Motor neuron (in vitro differentiated cells): Measurements from ENCODE around the gene TMEM109. TPM values are rescaled to one million over a fixed set of nuclear protein-coding genes. Genes with fewer than 3 reads are reported as not detected.

Source experiments
- total RNA-seq, 8 experiments: library from RNA; unstranded; fragments of 300-600 nt; gene quantifications; 2 replicates each; pipeline versions ENCODE4 v1.2.3 to v1.2.4, GENCODE V29; 2022

Gene TMEM109
- total RNA-seq, 8 experiments from 2014 or later: 5.1 to 72.7 (median 28.6) TPM

Other genes starting within 250 kb of the TMEM109 start
- gene MS4A8, start 214.5 kb upstream of the TMEM109 start, total RNA-seq: 1 to 10 TPM in 1 of 8 experiments, under 1 TPM in 1, not detected in 6; 0.43 to 5.1 TPM
- gene MS4A18, start 189.4 kb upstream of the TMEM109 start, total RNA-seq: under 1 TPM in 1 of 8 experiments, not detected in 7; 0.19 TPM
- gene MS4A15, start 157.3 kb upstream of the TMEM109 start, total RNA-seq: under 1 TPM in 3 of 8 experiments, not detected in 5; 0.13 to 0.33 (median 0.28) TPM
- under 1 TPM in 4 of 8 experiments, not detected in 4; 0.08 to 0.33 (median 0.10) TPM for gene MS4A10, start 128.8 kb upstream of the TMEM109 start, total RNA-seq
- gene CCDC86, start 72.0 kb upstream of the TMEM109 start, total RNA-seq: 10 to 100 TPM in 5 of 8 experiments, 1 to 10 TPM in 3; 4.8 to 55.6 (median 15.0) TPM
- gene PTGDR2, start 58.2 kb upstream of the TMEM109 start, total RNA-seq: 1 to 10 TPM in 1 of 8 experiments, under 1 TPM in 7; 0.27 to 4.6 (median 0.42) TPM
- under 1 TPM in 4 of 8 experiments, not detected in 4; 0.56 to 0.95 (median 0.65) TPM for gene ZP1, start 46.6 kb upstream of the TMEM109 start, total RNA-seq
- 100 to 1,000 TPM in 3 of 8 experiments, 10 to 100 TPM in 5; 58.6 to 136 (median 91.2) TPM for gene PRPF19, start 7.6 kb upstream of the TMEM109 start, total RNA-seq
- 100 to 1,000 TPM in 3 of 8 experiments, 10 to 100 TPM in 5; 16.4 to 180 (median 81.4) TPM for gene TMEM132A, start 10.3 kb downstream of the TMEM109 start, total RNA-seq
- gene SLC15A3, start 38.0 kb downstream of the TMEM109 start, total RNA-seq: 10 to 100 TPM in 1 of 8 experiments, 1 to 10 TPM in 5, under 1 TPM in 2; 0.73 to 24.5 (median 5.8) TPM
- gene CD6, start 57.5 kb downstream of the TMEM109 start, total RNA-seq: 1 to 10 TPM in 3 of 8 experiments, under 1 TPM in 4, not detected in 1; 0.14 to 1.7 (median 0.63) TPM
- gene CD5, start 188.3 kb downstream of the TMEM109 start, total RNA-seq: 1 to 10 TPM in 1 of 8 experiments, under 1 TPM in 6, not detected in 1; 0.05 to 1.1 (median 0.13) TPM
- gene VPS37C, start 247.3 kb downstream of the TMEM109 start, total RNA-seq: 10 to 100 TPM in 5 of 8 experiments, 1 to 10 TPM in 3; 6.8 to 13.9 (median 11.0) TPM